ENCODE results near the gene TXNDC17.
"Not testable (repeated sequence)": the region's sequence is repeated elsewhere in the genome, so short reads cannot be mapped to it uniquely, and the experiment has no call there.

Gene TXNDC17

DNA sequence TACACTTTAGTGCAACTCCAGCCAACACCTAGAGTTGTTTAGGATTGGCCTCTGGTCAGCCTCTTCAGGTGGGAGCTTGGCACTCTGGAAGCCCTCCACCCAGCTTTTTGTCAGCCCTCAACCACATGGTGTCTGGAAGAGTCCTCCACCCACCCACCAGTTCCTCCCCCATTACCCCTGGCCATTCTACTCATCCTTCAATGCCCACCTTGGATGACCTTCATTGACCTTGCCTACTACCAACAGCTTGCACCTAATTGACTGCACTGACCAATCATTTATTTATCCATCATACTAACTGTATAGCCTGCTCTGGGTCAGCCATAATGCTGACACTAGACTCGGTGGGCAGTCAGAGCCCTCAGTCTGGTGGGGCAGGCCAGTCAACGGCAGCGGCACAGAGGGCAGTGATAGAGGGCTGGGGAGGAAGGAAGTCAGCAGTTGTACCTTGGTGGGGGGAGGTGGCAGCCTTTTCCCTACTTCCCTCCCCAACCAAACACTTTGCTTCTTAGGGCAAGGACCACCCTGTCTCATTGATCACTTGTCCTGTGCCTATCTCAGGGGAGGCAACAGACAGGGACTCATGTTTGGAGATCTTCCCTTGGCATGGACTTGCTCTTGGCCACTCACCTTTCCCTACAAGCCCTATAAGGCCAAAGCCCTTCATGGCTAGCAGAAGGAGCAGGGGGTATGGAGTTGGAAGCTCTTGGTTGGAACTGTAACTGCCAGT, 43.0 kb downstream of the TXNDC17 start:
- DNase-seq (no peak), ATAC-seq (no peak)

DNA sequence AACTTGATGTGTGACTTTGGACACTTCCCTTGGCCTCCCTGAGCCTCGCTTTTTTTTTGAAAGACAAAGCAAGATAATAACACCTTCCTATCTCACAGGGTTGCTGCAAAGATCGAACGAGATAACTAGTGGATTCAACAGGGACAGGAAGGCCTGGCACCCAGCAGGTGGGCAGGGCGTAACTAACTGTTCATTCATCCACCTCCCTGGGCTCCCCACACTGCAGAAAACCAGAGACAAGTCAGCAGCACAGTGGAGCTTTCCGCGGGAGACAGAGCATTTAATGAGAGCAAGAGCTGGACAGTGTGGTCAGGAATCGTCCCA, 43.6 kb downstream of the TXNDC17 start:
- no peak for DNase-seq
- no peak for ATAC-seq

DNA sequence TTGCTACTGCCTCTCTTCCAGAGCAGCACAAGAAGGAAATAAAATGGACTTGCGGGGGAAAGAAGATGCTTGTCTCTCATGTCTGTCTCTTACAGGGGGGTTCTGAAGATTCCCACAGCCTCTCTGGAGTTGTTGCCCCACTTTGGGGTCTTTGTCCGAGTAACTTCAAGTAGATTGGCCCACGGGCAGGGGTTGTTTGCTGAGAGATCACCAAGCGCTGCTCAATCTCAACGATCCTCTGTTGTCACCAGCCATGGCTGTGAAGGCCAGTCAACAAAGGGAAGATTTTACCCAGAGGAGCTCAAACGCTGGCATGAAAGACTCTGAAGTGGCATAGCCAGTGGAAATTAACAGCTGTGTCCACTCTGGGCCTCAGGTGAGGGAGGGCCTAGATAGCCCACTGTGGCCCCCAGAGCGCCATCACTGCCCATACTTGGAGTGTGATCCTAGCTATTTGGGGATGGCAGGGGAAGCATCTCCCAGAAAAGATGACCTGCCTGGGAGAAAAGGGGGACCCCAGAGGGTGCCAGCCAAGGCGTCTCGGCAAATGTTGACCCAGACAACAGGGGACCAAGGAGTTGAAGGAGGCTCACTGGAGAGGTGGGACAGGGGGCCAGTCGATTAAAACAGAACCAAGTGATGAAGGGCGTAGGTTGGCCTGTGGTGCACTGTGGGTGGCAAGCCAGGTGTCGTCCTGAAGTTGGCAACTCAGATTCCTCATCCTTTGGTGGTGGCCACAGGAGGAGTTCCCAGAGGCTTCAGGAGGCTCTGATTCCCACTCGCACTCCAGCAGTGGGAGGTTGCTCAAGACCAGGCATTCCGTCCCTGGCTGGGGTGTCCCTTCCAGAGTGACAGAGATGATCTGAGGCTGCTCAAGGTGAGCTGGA, 44.3 kb downstream of the TXNDC17 start:
- ATAC-seq: no peak

DNA sequence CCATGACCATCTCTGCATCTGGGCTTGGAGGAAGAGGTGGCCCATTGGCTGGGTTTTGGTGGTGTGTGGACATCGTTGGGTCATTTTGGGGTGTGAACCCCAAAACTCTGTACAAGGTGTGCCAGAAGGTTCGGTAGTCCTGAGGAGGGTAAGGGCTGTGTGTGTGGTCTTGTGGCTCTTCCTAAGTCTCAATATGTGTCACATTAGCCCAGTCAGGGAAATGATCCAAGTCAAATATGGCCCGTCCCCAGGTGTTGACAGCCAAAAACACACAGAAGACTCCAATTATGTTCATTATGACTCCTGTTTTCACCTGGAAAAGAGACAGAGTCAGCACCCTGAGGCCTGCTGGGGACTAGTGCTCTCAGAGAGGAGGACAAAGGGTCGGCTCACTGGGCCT, 45.2 kb downstream of the TXNDC17 start:
- no peak for DNase-seq
- ATAC-seq: no peak

More for the DNA sequence above, 44.3 kb downstream of the TXNDC17 start:
- no peak for DNase-seq

DNA sequence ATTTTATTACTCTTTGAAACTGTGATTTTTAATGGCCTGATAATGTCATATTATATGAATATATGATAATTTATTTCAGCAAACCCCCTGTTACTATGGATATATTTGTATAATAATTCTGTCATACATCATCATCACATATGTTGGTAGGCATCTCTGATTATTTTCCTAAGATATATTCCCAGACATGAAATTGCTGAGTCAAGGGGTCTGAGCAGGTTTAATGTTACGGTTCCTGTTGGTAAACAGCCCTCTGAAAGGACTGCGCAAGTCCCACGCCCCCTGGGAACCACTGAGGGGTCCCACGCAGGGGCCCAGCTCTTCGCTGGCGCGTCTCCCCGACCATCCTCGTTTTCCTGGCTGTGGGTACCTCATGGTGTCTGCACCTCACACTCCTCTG, 48.1 kb downstream of the TXNDC17 start:
- ATAC-seq (no peak), DNase-seq (no peak)

DNA sequence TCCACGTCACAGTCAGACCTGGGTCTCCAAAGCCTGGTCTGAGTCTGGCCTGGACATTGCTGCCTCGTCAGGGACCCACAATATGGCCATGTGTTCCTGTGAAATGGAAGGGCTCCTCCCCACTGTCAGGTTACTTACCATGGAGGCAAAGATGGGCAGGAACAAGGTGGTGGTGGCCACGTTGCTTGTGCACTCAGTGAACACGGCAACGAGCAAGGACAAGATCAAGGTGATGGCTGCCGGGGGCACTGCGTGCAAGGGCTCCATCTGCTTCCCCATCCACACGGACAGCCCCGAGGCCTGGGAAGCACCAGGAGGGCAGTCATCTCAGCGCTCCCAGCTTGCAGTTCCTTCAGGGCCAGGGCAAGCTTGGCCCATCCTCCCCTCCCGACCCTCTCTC, 49.8 kb downstream of the TXNDC17 start:
- no peak for DNase-seq
- no peak for ATAC-seq

DNA sequence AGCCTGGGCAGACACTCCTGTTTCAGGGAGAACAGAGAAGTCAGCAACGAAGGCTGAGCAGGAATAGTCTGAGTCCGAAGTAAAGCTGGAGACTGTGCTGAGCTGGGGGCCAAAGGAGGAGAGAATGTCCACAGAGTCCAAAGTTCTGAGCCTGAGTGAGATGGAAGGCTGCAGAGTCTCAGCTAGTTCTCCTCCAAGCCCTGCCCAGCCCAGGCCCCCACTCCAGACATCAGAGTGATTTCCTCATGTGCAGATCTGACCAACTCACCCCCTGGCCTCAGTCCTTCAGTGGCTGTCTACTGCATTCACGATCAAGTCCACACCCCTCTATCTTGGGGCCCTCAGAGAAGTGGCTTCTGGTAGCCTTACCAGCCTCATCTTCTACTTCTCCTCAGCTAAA, 50.7 kb downstream of the TXNDC17 start:
- no peak for ATAC-seq
- DNase-seq: no peak

DNA sequence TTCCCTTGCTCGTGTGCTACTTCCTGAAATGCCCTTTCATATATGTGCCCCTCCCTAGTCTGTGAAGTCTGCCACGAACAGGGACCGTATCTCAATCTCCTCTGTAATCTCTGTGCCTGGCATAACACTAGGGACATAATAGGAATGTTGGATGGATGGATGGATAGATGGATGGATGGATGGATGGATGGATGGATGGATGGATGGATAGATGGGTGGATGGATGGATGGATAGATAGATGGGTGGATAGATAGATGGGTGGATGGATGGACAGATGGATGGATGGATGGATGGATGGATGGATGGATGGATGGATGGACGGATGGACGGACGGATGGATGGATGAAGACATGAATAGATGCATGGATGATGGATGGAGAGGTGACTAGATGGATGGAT, 51.1 kb downstream of the TXNDC17 start:
- ATAC-seq, DNase-seq: not testable (repeated sequence)
